MM.1S (cell line): ENCODE results near the gene CASP3.
A peak's percentile ranks its signal among the peaks of the same experiment; 100 is the strongest.
"Not testable (repeated sequence)": the region's sequence is repeated elsewhere in the genome, so short reads cannot be mapped to it uniquely, and the experiment has no call there.

ENCODE experiments used
- DNase-seq: peaks from one replicate; pipeline ENCODE4 v3.0.0-alpha.2; 2015
- H2AFZ ChIP-seq: fragments of 300-600 bp; sonication (generic); 2 replicates; pipeline ENCODE4 v1.6.0; 2016; ENCODE audit warnings: antibody characterized with exemption, low read length
- H3F3A ChIP-seq: fragments of 300-600 bp; sonication (generic); 2 replicates; pipeline ENCODE4 v1.6.1; 2016; ENCODE audit warnings: mild to moderate bottlenecking, antibody characterized with exemption, low read length, moderate library complexity, mixed read lengths; ENCODE audit not compliant: insufficient read depth
- H3K27ac ChIP-seq: fragments of 300-600 bp; sonication (generic); 2 replicates; pipeline ENCODE4 v1.5.1; 2016; ENCODE audit warnings: mild to moderate bottlenecking, low read length
- H3K27me3 ChIP-seq: fragments of 300-600 bp; sonication (generic); replicated peaks from 2 replicates; pipeline ENCODE4 v1.6.0; 2016; ENCODE audit warnings: low read length; ENCODE audit not compliant: insufficient read depth
- H3K36me3 ChIP-seq: fragments of 300-600 bp; sonication (generic); replicated peaks from 2 replicates; pipeline ENCODE4 v1.6.1; 2016; ENCODE audit warnings: mild to moderate bottlenecking, low read length, mixed read lengths; ENCODE audit not compliant: insufficient read depth
- H3K4me1 ChIP-seq: fragments of 300-600 bp; sonication (generic); 2 replicates; pipeline ENCODE4 v1.6.1; 2016; ENCODE audit warnings: low read length, mixed read lengths
- H3K4me2 ChIP-seq: fragments of 300-600 bp; sonication (generic); 2 replicates; pipeline ENCODE4 v1.6.0; 2016; ENCODE audit warnings: low read depth, low read length
- H3K4me3 ChIP-seq: fragments of 300-600 bp; sonication (generic); 2 replicates; pipeline ENCODE4 v1.5.1; 2016; ENCODE audit warnings: low read length, mixed read lengths
- H3K79me2 ChIP-seq: fragments of 300-600 bp; sonication (generic); 2 replicates; pipeline ENCODE4 v1.6.1; 2016; ENCODE audit warnings: mixed run types, low read length, mixed read lengths
- H3K9ac ChIP-seq: fragments of 300-600 bp; sonication (generic); 2 replicates; pipeline ENCODE4 v1.6.1; 2016; ENCODE audit warnings: low read length, mixed read lengths
- H3K9me2 ChIP-seq: fragments of 300-600 bp; sonication (generic); replicated peaks from 2 replicates; pipeline ENCODE4 v1.6.1; 2016; ENCODE audit warnings: mild to moderate bottlenecking, low read length, mixed read lengths; ENCODE audit not compliant: insufficient read depth
- H3K9me3 ChIP-seq: fragments of 300-600 bp; sonication (generic); replicated peaks from 2 replicates; pipeline ENCODE4 v1.6.1; 2016; ENCODE audit warnings: mild to moderate bottlenecking, low read length, mixed read lengths; ENCODE audit not compliant: insufficient read depth
- H4K20me1 ChIP-seq: fragments of 300-600 bp; sonication (generic); 2 replicates; pipeline ENCODE4 v1.6.1; 2016; ENCODE audit warnings: mild to moderate bottlenecking, low read length, moderate library complexity, mixed read lengths; ENCODE audit not compliant: insufficient read depth
- CTCF ChIP-seq: fragments of 300-600 bp; sonication (generic); IDR thresholded peaks from 2 replicates; pipeline ENCODE4 v1.5.1; 2016; ENCODE audit warnings: antibody characterized with exemption, low read length, mixed read lengths
- EZH2 ChIP-seq: fragments of 300-600 bp; sonication (generic); optimal IDR thresholded peaks from 2 replicates; pipeline ENCODE3; 2017; ENCODE audit warnings: low read depth, mild to moderate bottlenecking, antibody characterized with exemption, low read length, mixed read lengths
- EZH2phosphoT487 ChIP-seq: fragments of 300-600 bp; sonication (generic); IDR thresholded peaks from 2 replicates; pipeline ENCODE4 v1.6.1; 2018; ENCODE audit warnings: antibody characterized with exemption, low read length

Gene CASP3

GRCh38 chr4:184616633-184617551, 32.4 kb downstream of the CASP3 start:
- Histone ChIP-seq H3K36me3 (no peaks in the 10 kb centered on the region), H4K20me1 (no peaks in the 10 kb centered on the region), H3K9me2 (no peaks in the 10 kb centered on the region), H2AFZ (peak overlapping the region; percentile 36), H3K27me3 (no peaks in the 10 kb centered on the region), H3K9ac (no peak overlapping the region; the same call in 1 of the 2 replicates), H3K4me3 (peak overlapping the region; percentile 31; the same call in 1 of the 2 replicates), H3K4me2 (peak overlapping the region; percentile 32), H3K79me2 (no peaks in the 10 kb centered on the region), H3K4me1 (peaks cover 13% of the 10 kb centered on the region), H3F3A (peaks cover 12% of the 10 kb centered on the region; the same call in 1 of the 2 replicates), H3K9me3 (no peaks in the 10 kb centered on the region), H3K27ac (peak overlapping the region; percentile 42; the same call in 1 of the 2 replicates)
- peak; percentile 64 for DNase-seq
- TF ChIP-seq EZH2phosphoT487 = no peak
- no peak for TF ChIP-seq EZH2
- no peak for TF ChIP-seq CTCF

GRCh38 chr4:184616168-184616567, 33.1 kb downstream of the CASP3 start:
- H3K9me3 ChIP-seq, H3K9ac ChIP-seq, H3K27me3 ChIP-seq, H3K79me2 ChIP-seq, DNase-seq, H4K20me1 ChIP-seq, H3K4me3 ChIP-seq, H3K9me2 ChIP-seq, H3K36me3 ChIP-seq: not testable (repeated sequence)
- Histone ChIP-seq H2AFZ (0 out of 2 replicates have a peak overlapping the region, but pooled peaks have one; percentile 36), H3K27ac (peak overlapping the region; percentile 42; the same call in 1 of the 2 replicates), H3K4me1 (peaks cover 13% of the 10 kb centered on the region), H3F3A (peaks cover 12% of the 10 kb centered on the region; the same call in 1 of the 2 replicates), H3K4me2 (peak overlapping the region; percentile 32; the same call in 1 of the 2 replicates)

- no peaks in the 10 kb centered on the region for H4K20me1 ChIP-seq
- TF ChIP-seq CTCF = no peak
- no peak overlapping the region for H3K4me3 ChIP-seq
- H3K79me2 ChIP-seq = no peaks in the 10 kb centered on the region
- H3K9me3 ChIP-seq = no peaks in the 10 kb centered on the region
- H3K9ac ChIP-seq = no peak overlapping the region
- H3F3A ChIP-seq = peaks cover 12% of the 10 kb centered on the region; the same call in 1 of the 2 replicates
- no peaks in the 10 kb centered on the region for H3K9me2 ChIP-seq
- no peak overlapping the region for H3K4me2 ChIP-seq
- H3K27ac ChIP-seq = no peak overlapping the region
- H3K36me3 ChIP-seq = no peaks in the 10 kb centered on the region
- H3K27me3 ChIP-seq = no peaks in the 10 kb centered on the region
- H2AFZ ChIP-seq = no peak overlapping the region
- peaks cover 13% of the 10 kb centered on the region for H3K4me1 ChIP-seq
- DNase-seq = no peak
These were observed 34.7 kb downstream of the CASP3 start for GRCh38 chr4:184614509-184614908.

- no peaks in the 10 kb centered on the region for H3K9me2 ChIP-seq
- H3K4me2 ChIP-seq = no peak overlapping the region
- H3K36me3 ChIP-seq = no peaks in the 10 kb centered on the region
- no peaks in the 10 kb centered on the region for H3K9me3 ChIP-seq
- H3F3A ChIP-seq = peaks cover 12% of the 10 kb centered on the region; the same call in 1 of the 2 replicates
- no peak overlapping the region for H3K4me3 ChIP-seq
- no peaks in the 10 kb centered on the region for H3K27me3 ChIP-seq
- no peak for DNase-seq
- H3K27ac ChIP-seq = no peak overlapping the region
- TF ChIP-seq EZH2 = no peak
- TF ChIP-seq CTCF = no peak
- H2AFZ ChIP-seq = no peak overlapping the region
- H4K20me1 ChIP-seq = no peaks in the 10 kb centered on the region
- H3K79me2 ChIP-seq = no peaks in the 10 kb centered on the region
- H3K4me1 ChIP-seq = peaks cover 13% of the 10 kb centered on the region
- no peak overlapping the region for H3K9ac ChIP-seq
These were observed 35.8 kb downstream of the CASP3 start for GRCh38 chr4:184613405-184613804.
